ENCODE measurements around the gene EFNB2. TPM values are rescaled to one million over a fixed set of nuclear protein-coding genes. Genes with fewer than 3 reads are reported as not detected.

Gene EFNB2
- total and polyA plus RNA-seq, 2 of the 8 experiments (the other 6 are each of a cell fraction or from before 2014, with no cell fraction given): 8.2 to 12.0 TPM

DNA sequence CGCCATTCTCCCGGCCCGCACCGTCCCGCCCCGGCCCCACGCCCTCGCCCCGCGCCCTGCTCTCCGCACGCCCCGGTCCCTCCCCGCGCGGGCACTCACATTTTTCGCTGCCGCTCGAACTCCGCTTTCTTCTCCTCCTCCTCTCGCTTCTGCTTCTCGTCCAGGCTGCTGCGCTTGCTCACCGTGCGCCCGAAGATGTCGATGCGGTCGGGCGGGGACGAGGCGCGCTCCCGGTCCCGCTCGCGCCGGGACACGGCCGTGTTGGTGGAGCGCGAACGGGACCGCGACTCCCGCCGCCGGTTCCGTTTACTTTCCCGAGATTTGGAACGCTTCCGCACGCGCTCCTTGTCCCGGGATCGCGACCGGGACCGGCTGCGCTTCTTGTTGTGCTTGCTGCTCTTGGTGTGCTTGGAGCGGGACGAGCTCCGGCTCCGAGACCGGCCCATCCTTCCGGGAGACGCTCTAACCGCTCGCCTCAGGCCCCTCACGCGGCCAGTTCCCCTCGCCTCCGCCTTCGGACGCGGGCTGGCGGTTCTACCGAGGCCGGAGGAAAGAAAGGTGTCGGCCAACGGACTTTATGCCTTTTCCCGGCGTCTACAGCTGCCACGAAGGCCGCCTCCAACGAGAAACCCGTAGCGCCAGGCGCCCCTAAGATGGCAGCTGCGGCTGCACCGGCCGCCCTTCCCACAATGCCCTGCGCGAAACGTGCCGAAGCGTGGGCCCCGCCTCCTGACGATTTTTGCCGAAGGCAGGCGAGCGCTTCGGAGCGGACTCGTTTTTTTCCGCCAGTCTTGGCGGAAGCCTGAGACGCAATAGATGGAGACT is 32.2 kb upstream of the EFNB2 start, which contains the start of gene ARGLU1:
Gene ARGLU1 (minus strand): TSS at position 664 of the 825 bp plus-strand sequence. CDS start 218 bp downstream, at position 446.
- Histone ChIP-seq H2BK12ac (ENCODE audit: low read depth, low read length) (peak within 1 kb of the TSS; percentile 89), H3K4me3 (ENCODE audit: extremely low read depth in 1 of 4, insufficient read depth in 2 of 4, low read depth in 3 of 4, low read length in 4 of 4) (peak within 1 kb of the TSS; percentile 89 to 98 (median 94)), H3K23ac (ENCODE audit: insufficient read length) (no peak within 1 kb of the TSS), H3K9ac (replicated peaks in 1 of 4; ENCODE audit: extremely low read depth in 1 of 4, low read depth in 3 of 4, low read length in 3 of 4) (peak within 1 kb of the TSS; percentile 98 to 99 (median 99)), H2BK5ac (ENCODE audit: low read depth, low read length) (peak within 1 kb of the TSS; percentile 98), H4K5ac (ENCODE audit: insufficient read length, low read depth, low read length) (peak within 1 kb of the TSS; percentile 95), H3K4me2 (ENCODE audit: insufficient read depth in 1 of 2, low read depth in 2 of 2, low read length in 2 of 2) (peak within 1 kb of the TSS; percentile 72 to 83), H3K4me1 (replicated peaks in 1 of 4; ENCODE audit: control insufficient read depth in 3 of 4, insufficient read depth in 4 of 4, low read length in 3 of 4) (peaks cover 4 to 13% (median 11%) of the 10 kb centered on the region in 4 experiments; a peak in 5 of 7 replicates), H3K9me3 (ENCODE audit: insufficient read depth in 2 of 2, low read depth in 1 of 2, low read length in 1 of 2) (no peaks in the 10 kb centered on the region), H3K18ac (ENCODE audit: extremely low read depth, low read length) (peak within 1 kb of the TSS; percentile 89), H2BK120ac (replicated peaks; ENCODE audit: low read depth, low read length) (no peak within 1 kb of the TSS), H4K91ac (replicated peaks; ENCODE audit: insufficient read length, low read length) (peak within 1 kb of the TSS; percentile 81), H3K36me3 (ENCODE audit: control insufficient read depth in 2 of 4, insufficient read depth in 4 of 4, low read length in 3 of 4) (no peaks in the 10 kb centered on the region), H3K79me1 (ENCODE audit: low read depth, low read length) (no peaks in the 10 kb centered on the region), H2AFZ (ENCODE audit: low read length) (peak within 1 kb of the TSS; percentile 73), H2BK20ac (ENCODE audit: low read length) (no peak within 1 kb of the TSS), H3K27ac (ENCODE audit: low read depth, low read length) (peak within 1 kb of the TSS; percentile 98), H2AK5ac (ENCODE audit: low read depth, low read length) (no peak within 1 kb of the TSS; the same call in 1 of the 2 replicates), H3K56ac (replicated peaks; ENCODE audit: insufficient read length, low read depth, low read length) (peak within 1 kb of the TSS; percentile 94), H4K8ac (ENCODE audit: extremely low read depth, insufficient read depth, low read length) (peak within 1 kb of the TSS; percentile 100), H3K4ac (replicated peaks; ENCODE audit: insufficient read length, low read depth, low read length) (peak within 1 kb of the TSS; percentile 72), H4K20me1 (replicated peaks in 1 of 2; ENCODE audit: control insufficient read depth in 1 of 2, insufficient read depth in 2 of 2, low read length in 2 of 2) (peaks cover 24 to 37% of the 10 kb centered on the region in 2 experiments), H3K14ac (ENCODE audit: insufficient read length) (no peak within 1 kb of the TSS), H2BK15ac (ENCODE audit: low read length) (0 out of 2 replicates have a peak within 1 kb of the TSS, but pooled peaks have one; percentile 65), H3K23me2 (ENCODE audit: low read depth, low read length) (peaks cover 6% of the 10 kb centered on the region), H3K79me2 (ENCODE audit: control insufficient read depth in 1 of 2, insufficient read depth in 2 of 2, low read length in 2 of 2) (peaks cover 50 to 62% of the 10 kb centered on the region in 2 experiments), H3K27me3 (replicated peaks in 1 of 4; ENCODE audit: control insufficient read depth in 3 of 4, extremely low read depth in 1 of 4, insufficient read depth in 3 of 4, low read length in 3 of 4) (no peaks in the 10 kb centered on the region)
- 2% methylated on average over 74 of the region's 108 CpGs; no CpG with 5 or more reads in 1 of the 2 experiments for WGBS, 2 experiments (ENCODE audit: extremely low coverage in 1 of 2, insufficient coverage in 1 of 2, insufficient read length in 1 of 2, insufficient replicate concordance in 2 of 2, low coverage in 1 of 2, low lambda C conversion rate in 2 of 2, missing lambda C conversion rate in 1 of 2)
- DNase-seq (ENCODE audit: low read depth in 1 of 2, low spot score in 2 of 2): peak; percentile 72 to 98
- ChIA-PET CTCF (ENCODE audit: partially characterized antibody) (interaction anchor here (2.1 kb wide), 1 partner anchor 53 kb away, joined by 10 read pairs; no protein-coding TSS in a partner anchor), POLR2A (ENCODE audit: partially characterized antibody) (interaction anchor here (0.9 to 3.7 kb wide), 9 partner anchors 9 to 229 kb away, joined by 3 to 15 read pairs (median 6); partner anchors contain the start of gene EFNB2)
- FAIRE-seq: peak; percentile 48
- TF ChIP-seq BRCA1 (IDR thresholded peaks at IDR 0.05; ENCODE audit: low read depth, low read length) (no peak), EP300 (IDR thresholded peaks at IDR 0.05; ENCODE audit: borderline replicate concordance in 1 of 2, low read depth in 2 of 2, low read length in 2 of 2) (no peak), HDAC6 (IDR thresholded peaks at IDR 0.05; ENCODE audit: low read depth, low read length) (no peak), GTF2F1 (IDR thresholded peaks at IDR 0.05; ENCODE audit: borderline replicate concordance, low read depth, low read length) (no peak), RBBP5 (IDR thresholded peaks at IDR 0.05; ENCODE audit: borderline replicate concordance, low read depth, low read length) (peak; percentile 59; the same call in 1 of the 2 replicates), EGR1 (IDR thresholded peaks at IDR 0.05; ENCODE audit: borderline replicate concordance, low read depth, low read length) (no peak), SP4 (IDR thresholded peaks at IDR 0.05; ENCODE audit: low read length) (peak; percentile 74; the same call in 1 of the 2 replicates), KDM1A (IDR thresholded peaks at IDR 0.05; ENCODE audit: borderline replicate concordance, low read length) (no peak), POU5F1 (IDR thresholded peaks at IDR 0.05; ENCODE audit: low read depth, low read length) (no peak), RXRA (IDR thresholded peaks at IDR 0.05; ENCODE audit: insufficient read depth, low read depth, low read length) (no peak), ZNF274 (IDR thresholded peaks at IDR 0.05; ENCODE audit: borderline replicate concordance, extremely low read depth, low read length) (no peak), TAF1 (IDR thresholded peaks at IDR 0.05; ENCODE audit: low read depth, low read length) (peak; percentile 90)

All from H1 (cell line).